ENCODE results near the gene SLC26A3. TPM values are rescaled to one million over a fixed set of nuclear protein-coding genes. Genes with fewer than 3 reads are reported as not detected.
"Not testable (repeated sequence)": the region's sequence is repeated elsewhere in the genome, so short reads cannot be mapped to it uniquely, and the experiment has no call there.

Gene SLC26A3
- total RNA-seq: 1 to 10 TPM in 2 of 4 donors, not detected in 2; 1.5 to 2.3 TPM

DNA sequence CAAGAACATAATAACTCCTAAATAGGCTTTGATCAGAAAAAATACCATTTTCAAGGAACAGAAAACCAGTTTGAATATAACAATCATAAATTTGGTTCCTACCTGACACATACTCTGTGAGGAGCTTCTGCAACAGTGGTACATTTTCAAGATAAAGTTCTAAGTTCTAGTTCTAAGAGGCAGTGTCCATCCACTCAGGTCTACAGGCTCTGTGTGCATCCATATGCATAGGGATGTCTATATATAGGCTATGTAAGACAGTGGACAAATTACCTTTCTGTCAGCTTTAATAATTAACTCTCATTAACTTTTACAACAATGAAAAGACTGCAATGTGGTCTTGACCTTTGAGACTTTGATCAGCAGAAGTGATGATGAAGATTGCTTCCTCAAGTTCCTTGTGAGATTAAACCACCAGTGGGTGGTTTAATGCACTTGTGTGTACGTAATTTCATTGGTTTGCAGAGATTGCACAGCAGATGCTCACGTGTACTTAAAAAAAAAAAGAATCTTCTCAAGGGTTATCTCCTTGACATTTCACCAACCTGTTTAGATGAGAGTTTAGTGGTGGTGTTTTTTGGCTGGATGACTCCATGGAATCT, at the start of gene SLC26A3:
SLC26A3 (minus strand) TSS at position 215 of the 602 bp plus-strand sequence. CDS start 8,714 bp downstream, outside the sequence.
- no peak for TF ChIP-seq POLR2A (IDR thresholded peaks at IDR 0.05)
- TF ChIP-seq, protein P1, sequence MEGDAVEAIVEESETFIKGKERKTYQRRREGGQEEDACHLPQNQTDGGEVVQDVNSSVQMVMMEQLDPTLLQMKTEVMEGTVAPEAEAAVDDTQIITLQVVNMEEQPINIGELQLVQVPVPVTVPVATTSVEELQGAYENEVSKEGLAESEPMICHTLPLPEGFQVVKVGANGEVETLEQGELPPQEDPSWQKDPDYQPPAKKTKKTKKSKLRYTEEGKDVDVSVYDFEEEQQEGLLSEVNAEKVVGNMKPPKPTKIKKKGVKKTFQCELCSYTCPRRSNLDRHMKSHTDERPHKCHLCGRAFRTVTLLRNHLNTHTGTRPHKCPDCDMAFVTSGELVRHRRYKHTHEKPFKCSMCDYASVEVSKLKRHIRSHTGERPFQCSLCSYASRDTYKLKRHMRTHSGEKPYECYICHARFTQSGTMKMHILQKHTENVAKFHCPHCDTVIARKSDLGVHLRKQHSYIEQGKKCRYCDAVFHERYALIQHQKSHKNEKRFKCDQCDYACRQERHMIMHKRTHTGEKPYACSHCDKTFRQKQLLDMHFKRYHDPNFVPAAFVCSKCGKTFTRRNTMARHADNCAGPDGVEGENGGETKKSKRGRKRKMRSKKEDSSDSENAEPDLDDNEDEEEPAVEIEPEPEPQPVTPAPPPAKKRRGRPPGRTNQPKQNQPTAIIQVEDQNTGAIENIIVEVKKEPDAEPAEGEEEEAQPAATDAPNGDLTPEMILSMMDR (IDR thresholded peaks at IDR 0.05): no peak
- no peak for TF ChIP-seq POLR2AphosphoS5 (IDR thresholded peaks at IDR 0.05)
- WGBS: 86% methylated on average over 2 of the region's 2 CpGs

DNA sequence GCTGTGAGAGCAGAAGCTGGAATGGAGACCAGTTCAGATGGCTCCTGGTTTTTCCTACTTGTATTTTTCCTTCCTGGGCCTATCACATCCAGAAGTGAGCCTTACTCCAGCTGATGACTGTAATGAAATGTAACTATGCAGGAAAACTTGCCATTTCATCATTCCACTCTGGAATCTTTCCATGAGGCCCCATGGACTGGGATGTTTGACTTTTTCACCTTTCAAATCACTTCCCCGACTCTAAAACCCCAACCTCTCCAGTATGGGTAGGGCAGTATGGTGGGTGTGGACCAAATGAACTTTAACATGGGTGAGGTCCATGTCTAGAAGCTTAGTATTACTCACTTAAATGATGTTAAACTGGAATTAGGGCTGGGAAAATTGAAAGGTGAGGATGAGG, 47.6 kb upstream of the SLC26A3 start:
- DNase-seq (ENCODE audit: low spot score in 2 of 2): no peak
- 0% methylated on average over 1 of the region's 1 CpG for WGBS
- H3K36me3 ChIP-seq: no peaks in the 10 kb centered on the region
- no peak overlapping the region for H3K27ac ChIP-seq
- no peaks in the 10 kb centered on the region for H3K27me3 ChIP-seq
- no peak overlapping the region for H3K4me3 ChIP-seq
- no peaks in the 10 kb centered on the region for H3K9me3 ChIP-seq
- TF ChIP-seq, protein P1 (IDR thresholded peaks at IDR 0.05): no peak
- TF ChIP-seq POLR2A (IDR thresholded peaks at IDR 0.05) (no peak), EP300 (IDR thresholded peaks at IDR 0.05) (no peak), POLR2AphosphoS5 (IDR thresholded peaks at IDR 0.05) (no peak)
- peaks cover 12% of the 10 kb centered on the region for H3K4me1 ChIP-seq

More for the DNA sequence above, at the start of gene SLC26A3:
- H3K4me1 ChIP-seq: no peaks in the 10 kb centered on the region
- no peak for DNase-seq (ENCODE audit: low spot score in 2 of 2)
- no peak within 1 kb of the TSS for H3K27ac ChIP-seq
- H3K9me3 ChIP-seq: no peaks in the 10 kb centered on the region
- H3K36me3 ChIP-seq: no peaks in the 10 kb centered on the region
- no peaks in the 10 kb centered on the region for H3K27me3 ChIP-seq
- no peak within 1 kb of the TSS for H3K4me3 ChIP-seq

DNA sequence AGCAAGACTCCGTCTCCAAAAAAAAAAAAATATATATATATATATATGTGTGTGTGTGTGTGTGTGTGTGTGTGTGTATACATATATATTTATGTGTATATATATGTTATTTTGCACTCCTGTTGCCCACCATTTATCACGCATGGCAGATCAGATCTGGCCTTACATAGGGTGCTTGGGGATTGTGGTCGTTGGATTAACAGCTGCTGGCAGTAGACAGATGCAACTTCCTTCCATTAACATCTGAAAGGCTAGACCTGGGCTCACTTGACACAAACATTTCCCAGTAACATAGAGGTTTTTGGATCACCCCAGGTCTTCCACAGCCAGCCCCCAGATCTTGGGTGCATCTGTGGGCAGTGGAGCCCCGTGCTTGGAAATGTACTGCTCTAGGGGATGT, 47.2 kb upstream of the SLC26A3 start:
- 80% methylated on average over 3 of the region's 4 CpGs for WGBS
- no peak for TF ChIP-seq POLR2A (IDR thresholded peaks at IDR 0.05)
- TF ChIP-seq EP300 (IDR thresholded peaks at IDR 0.05): no peak
- TF ChIP-seq, protein P1 (IDR thresholded peaks at IDR 0.05): no peak
- no peak for TF ChIP-seq POLR2AphosphoS5 (IDR thresholded peaks at IDR 0.05)
- Histone ChIP-seq H3K9me3 (no peaks in the 10 kb centered on the region), H3K27ac (no peak overlapping the region), H3K36me3 (no peaks in the 10 kb centered on the region), H3K27me3 (no peaks in the 10 kb centered on the region), H3K4me3 (no peak overlapping the region), H3K4me1 (peaks cover 8% of the 10 kb centered on the region)
- no peak for DNase-seq (ENCODE audit: low spot score in 2 of 2)

DNA sequence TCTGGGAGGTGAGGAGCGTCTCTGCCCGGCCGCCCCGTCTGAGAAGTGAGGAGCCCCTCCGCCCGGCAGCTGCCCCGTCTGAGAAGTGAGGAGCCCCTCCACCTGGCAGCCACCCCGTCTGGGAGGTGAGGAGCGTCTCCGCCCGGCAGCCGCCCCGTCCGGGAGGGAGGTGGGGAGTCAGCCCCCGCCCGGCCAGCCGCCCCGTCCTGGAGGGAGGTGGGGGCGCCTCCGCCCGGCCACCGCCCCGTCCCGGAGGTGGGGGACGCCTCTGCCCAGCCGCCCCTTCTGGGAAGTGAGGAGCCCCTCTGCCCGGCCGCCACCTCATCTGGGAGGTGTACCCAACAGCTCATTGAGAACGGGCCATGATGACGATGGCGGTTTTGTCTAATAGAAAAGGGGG, 45.2 kb upstream of the SLC26A3 start:
- not testable (repeated sequence) for H3K4me3 ChIP-seq; H3K27ac ChIP-seq; H3K36me3 ChIP-seq; H3K27me3 ChIP-seq; H3K9me3 ChIP-seq; H3K4me1 ChIP-seq; DNase-seq (ENCODE audit: low spot score in 2 of 2)
- WGBS: 97% methylated on average over 5 of the region's 31 CpGs

DNA sequence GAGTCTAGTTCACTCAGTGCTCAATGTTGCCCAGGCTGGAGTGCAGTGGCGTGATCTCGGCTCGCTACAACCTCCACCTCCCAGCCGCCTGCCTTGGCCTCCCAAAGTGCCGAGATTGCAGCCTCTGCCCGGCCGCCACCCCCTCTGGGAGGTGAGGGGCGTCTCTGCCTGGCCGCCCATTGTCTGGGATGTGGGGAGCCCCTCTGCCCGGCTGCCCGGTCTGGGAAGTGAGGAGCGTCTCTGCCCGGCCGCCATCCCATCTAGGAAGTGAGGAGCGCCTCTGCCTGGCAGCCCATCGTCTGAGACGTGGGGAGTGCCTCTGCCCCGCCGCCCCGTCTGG, 44.8 kb upstream of the SLC26A3 start:
- DNase-seq (ENCODE audit: low spot score in 2 of 2); H3K4me3 ChIP-seq; H3K4me1 ChIP-seq; H3K36me3 ChIP-seq; H3K27ac ChIP-seq; H3K27me3 ChIP-seq; H3K9me3 ChIP-seq: not testable (repeated sequence)
- WGBS: no CpG with 5 or more reads among the region's 20 CpGs

DNA sequence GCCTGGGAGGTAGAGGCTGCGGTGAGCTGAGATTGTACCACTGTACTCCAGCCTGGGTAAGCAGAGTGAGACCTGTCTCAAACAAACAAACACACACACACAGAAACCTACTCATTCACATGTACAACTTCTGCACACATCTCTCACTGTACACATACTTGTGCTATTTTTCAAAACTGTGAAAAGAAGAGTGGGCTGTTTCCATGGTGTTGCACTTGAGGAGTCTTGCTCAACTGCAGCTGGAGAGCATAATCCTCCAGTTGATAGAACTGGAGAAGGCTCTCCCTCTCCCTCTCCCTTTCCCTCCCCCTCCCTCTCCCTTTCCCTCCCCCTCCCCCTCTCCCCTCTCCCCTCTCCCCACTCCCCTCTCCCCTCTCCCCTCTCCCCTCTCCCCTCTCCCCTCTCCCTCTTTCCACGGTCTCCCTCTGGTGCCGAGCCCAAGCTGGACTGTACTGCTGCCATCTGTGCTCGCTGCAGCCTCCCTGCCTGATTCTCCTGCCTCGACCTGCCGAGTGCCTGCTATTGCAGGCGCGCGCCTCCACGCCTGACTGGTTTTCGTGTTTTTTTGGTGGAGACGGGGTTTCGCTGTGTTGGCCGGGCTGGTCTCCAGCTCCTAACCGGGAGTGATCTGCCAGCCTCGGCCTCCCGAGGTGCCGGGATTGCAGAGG, 44.3 kb upstream of the SLC26A3 start:
- DNase-seq (ENCODE audit: low spot score in 2 of 2): no peak
- H3K27ac ChIP-seq: no peak overlapping the region
- 93% methylated on average over 15 of the region's 18 CpGs for WGBS

More for the DNA sequence above, 44.3 kb upstream of the SLC26A3 start:
- no peaks in the 10 kb centered on the region for H3K27me3 ChIP-seq
- H3K9me3 ChIP-seq: no peaks in the 10 kb centered on the region
- H3K4me3 ChIP-seq: no peak overlapping the region
- no peaks in the 10 kb centered on the region for H3K36me3 ChIP-seq
- TF ChIP-seq POLR2A (IDR thresholded peaks at IDR 0.05): no peak
- TF ChIP-seq, protein P1 (IDR thresholded peaks at IDR 0.05): no peak
- no peaks in the 10 kb centered on the region for H3K4me1 ChIP-seq
